Effector memory CD8-positive, alpha-beta T cell (primary cell): ENCODE results near the gene CDX1.

Experiments used
- ATAC-seq: fragments of 150-1000 bp; cut with Tn5 transposase; replicated peaks from 2 replicates; pipeline ENCODE4 v1.10.0; 2021; ENCODE audit warnings: mild to moderate bottlenecking, moderate library complexity
- DNase-seq, 3 experiments: peaks; one replicate each; pipeline ENCODE4 v3.0.0; 2021
- H3K27ac Mint-ChIP-seq, 2 donors: one replicate each; pipeline ENCODE4 v1.8.0; 2022; ENCODE audit warnings: mild to moderate bottlenecking in 2 of 2, mixed read lengths in 2 of 2, moderate library complexity in 2 of 2
- H3K27me3 Mint-ChIP-seq, 2 donors: one replicate each; pipeline ENCODE4 v1.8.0; 2022; ENCODE audit warnings: mixed read lengths in 2 of 2
- H3K36me3 Mint-ChIP-seq: one replicate; pipeline ENCODE4 v1.8.0; 2022; ENCODE audit warnings: mild to moderate bottlenecking, moderate library complexity, mixed read lengths; ENCODE audit not compliant: insufficient read depth
- H3K4me1 Mint-ChIP-seq, 2 donors: one replicate each; pipeline ENCODE4 v1.8.0; 2022; ENCODE audit warnings: low read depth in 2 of 2, mixed read lengths in 2 of 2
- H3K4me3 Mint-ChIP-seq, 2 donors: one replicate each; pipeline ENCODE4 v1.8.0; 2022; ENCODE audit warnings: mild to moderate bottlenecking in 2 of 2, mixed read lengths in 2 of 2, moderate library complexity in 2 of 2
- H3K9me3 Mint-ChIP-seq, 2 donors: one replicate each; pipeline ENCODE4 v1.8.0; 2022; ENCODE audit warnings: mixed read lengths in 2 of 2

CDX1 gene

DNA sequence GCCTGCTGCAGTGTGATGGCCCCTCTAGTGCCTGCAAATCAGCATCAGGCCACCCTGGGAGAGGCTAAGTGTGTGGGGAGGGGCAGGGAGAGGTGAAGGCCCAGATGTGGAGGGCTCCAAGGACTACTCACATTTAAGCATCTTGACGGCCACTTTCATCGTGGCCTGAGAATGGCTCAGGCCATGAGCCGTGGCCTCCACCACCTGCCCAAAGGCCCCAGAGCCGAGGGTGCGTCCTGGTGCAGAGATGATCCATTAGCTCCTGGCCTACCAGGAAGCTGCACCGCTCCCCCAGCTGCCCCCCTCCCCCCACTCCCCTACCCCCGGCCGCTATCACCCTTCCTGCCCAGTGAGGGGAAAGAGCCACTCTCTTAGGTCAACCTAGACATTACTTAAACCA, 42.0 kb upstream of the CDX1 start:
- peak overlapping the region in 1 of 2 donors; percentile 15 for H3K27ac Mint-ChIP-seq
- no peaks in the 10 kb centered on the region for H3K4me1 Mint-ChIP-seq
- H3K27me3 Mint-ChIP-seq = no peaks in the 10 kb centered on the region
- peaks cover 3% of the 10 kb centered on the region for H3K36me3 Mint-ChIP-seq
- ATAC-seq (no peak), DNase-seq (no peak)
- no peaks in the 10 kb centered on the region for H3K9me3 Mint-ChIP-seq
- no peak overlapping the region for H3K4me3 Mint-ChIP-seq

DNA sequence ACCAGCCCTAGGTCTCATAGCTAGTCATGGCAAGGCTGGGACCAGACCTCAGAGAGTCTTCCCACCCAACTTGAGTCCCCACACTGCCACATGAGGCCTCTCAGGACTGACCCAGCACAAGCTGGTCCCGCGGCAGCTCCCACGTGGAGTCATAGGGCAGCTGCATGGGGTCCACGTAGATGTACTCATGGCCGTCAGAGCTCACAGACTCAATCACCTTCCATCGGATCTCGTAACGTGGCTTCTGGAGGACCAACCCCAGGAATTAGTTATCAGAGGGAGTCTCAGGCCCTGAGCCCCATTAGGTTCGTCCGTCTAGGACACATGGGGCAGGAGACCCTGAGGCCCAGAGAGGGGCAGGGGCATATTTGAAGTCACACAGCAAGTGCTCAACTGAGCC, 41.2 kb upstream of the CDX1 start:
- H3K27ac Mint-ChIP-seq = peak overlapping the region in 1 of 2 donors; percentile 15
- H3K36me3 Mint-ChIP-seq = peaks cover 3% of the 10 kb centered on the region
- ATAC-seq = no peak
- H3K4me1 Mint-ChIP-seq = peaks cover 0 to 6% of the 10 kb centered on the region in 2 donors
- H3K9me3 Mint-ChIP-seq = no peaks in the 10 kb centered on the region
- no peaks in the 10 kb centered on the region for H3K27me3 Mint-ChIP-seq
- DNase-seq = no peak
- H3K4me3 Mint-ChIP-seq = no peak overlapping the region

DNA sequence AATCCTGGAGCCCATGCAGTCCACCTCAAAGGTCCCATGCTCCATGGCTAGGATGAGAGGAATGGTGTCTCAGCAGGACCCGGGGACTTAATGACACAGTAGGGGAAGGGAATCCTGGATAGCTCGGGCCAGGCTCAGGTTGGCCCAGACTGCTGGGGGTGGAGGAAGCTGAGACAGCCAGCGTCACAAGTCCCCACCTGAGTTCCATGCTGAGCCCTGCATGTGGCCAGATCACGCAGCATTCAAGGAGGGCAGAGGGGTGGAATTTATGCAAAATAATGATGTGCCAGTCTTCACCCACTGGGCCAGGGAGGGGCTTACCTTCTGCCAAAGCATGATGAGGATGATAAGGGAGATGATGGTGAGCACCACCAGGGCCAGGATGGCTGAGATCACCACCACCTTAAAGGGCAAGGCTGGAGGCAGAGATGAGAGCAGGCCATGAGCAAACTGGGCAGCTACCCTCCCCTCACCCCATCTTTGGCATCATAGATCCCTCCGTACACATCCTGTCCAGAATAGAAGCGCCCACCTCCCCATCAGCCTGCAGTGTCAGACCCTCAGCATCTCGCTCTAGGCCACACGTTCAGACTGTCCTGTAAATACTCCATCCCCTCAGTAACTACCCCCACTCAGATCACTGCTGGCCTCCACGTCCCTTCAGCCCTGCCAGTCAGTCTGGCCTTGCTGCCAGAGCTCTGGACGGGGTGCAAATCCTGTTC, 40.2 kb upstream of the CDX1 start:
- H3K27me3 Mint-ChIP-seq = no peaks in the 10 kb centered on the region
- H3K36me3 Mint-ChIP-seq = peaks cover 3% of the 10 kb centered on the region
- H3K9me3 Mint-ChIP-seq = no peaks in the 10 kb centered on the region
- H3K4me3 Mint-ChIP-seq = no peak overlapping the region
- H3K4me1 Mint-ChIP-seq = peaks cover 0 to 12% of the 10 kb centered on the region in 2 donors
- ATAC-seq (no peak), DNase-seq (no peak)
- peak overlapping the region in 1 of 2 donors; percentile 30 for H3K27ac Mint-ChIP-seq

DNA sequence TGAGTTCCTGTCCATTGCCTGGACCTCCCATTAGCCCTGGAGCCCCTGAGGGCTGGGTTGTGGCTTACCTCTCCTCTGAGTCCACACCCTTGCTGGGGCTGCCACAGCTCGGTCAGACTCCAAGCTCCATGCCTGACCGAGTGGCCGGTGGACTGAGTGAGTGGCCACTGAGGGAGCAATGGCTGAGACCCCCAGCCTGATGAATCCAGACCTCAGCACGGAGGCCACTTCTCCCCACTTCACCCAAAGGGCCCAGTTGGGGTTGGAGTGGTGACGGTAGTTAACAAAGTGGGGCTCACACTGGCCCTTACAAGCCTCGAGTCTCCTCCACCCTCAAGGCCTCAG, 39.7 kb upstream of the CDX1 start:
- peaks cover 3% of the 10 kb centered on the region for H3K36me3 Mint-ChIP-seq
- no peaks in the 10 kb centered on the region for H3K9me3 Mint-ChIP-seq
- H3K4me3 Mint-ChIP-seq = no peak overlapping the region
- ATAC-seq = no peak
- H3K4me1 Mint-ChIP-seq = peaks cover 0 to 13% of the 10 kb centered on the region in 2 donors
- H3K27me3 Mint-ChIP-seq = no peaks in the 10 kb centered on the region
- no peak overlapping the region for H3K27ac Mint-ChIP-seq
- no peak for DNase-seq

DNA sequence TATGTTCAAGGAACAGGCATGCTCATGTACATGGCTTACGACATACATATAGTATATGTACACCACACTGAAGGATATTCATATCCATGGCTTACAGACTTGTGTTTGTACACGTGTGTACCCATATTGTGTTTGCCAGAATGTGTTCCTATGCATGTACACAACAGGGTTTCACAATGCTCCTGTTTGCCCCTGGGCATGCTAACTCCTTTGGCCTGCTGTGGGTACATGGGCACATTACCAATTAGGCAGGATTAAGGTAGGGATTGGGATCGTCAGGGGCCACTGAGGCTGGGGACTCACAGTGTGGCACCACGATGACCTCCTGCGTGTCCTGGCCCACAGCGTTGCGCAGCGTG, 37.1 kb upstream of the CDX1 start:
- Mint-ChIP-seq H3K4me1 (peaks cover 0 to 13% of the 10 kb centered on the region in 2 donors), H3K9me3 (no peaks in the 10 kb centered on the region), H3K36me3 (peaks cover 3% of the 10 kb centered on the region), H3K27me3 (peaks cover 0 to 11% of the 10 kb centered on the region in 2 donors), H3K4me3 (no peak overlapping the region), H3K27ac (no peak overlapping the region)
- ATAC-seq (no peak), DNase-seq (no peak)

DNA sequence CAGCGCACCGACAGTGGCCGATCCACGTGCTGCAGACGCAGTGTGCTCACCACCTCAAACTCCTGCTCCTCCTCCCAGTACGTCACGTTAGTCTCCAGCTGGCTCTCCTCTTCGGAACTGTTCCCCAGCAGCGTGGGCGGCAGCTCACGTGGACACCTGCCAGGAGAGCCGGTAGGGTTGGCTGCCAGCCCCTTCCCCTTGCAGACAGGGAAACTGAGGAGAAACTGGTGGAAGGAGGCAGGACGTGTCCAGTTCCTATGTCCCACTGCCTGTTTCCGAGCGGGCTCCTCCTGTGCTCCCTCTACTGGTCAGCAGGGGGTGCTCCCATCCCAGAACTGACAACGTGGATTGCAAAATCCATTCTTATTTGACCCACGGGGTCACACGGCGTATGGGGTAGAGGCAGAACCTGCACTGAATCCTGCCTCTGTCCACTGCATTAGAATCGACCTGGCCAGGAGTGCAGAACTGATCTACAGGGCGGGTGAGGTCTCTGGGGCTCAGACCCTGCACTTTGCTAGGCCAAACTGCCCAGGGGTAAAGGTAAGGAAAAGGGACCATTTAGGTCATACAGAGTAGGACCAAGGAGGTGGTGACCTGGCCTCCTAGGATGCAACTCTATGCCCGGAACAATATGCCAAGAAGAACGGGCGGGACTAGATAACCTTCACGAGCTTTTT, 36.6 kb upstream of the CDX1 start:
- no peak overlapping the region for H3K4me3 Mint-ChIP-seq
- H3K27ac Mint-ChIP-seq = peak overlapping the region; percentile 9 to 47
- DNase-seq (peak; percentile 25 to 48 (median 32)), ATAC-seq (peak; percentile 61)
- H3K27me3 Mint-ChIP-seq = peaks cover 0 to 15% of the 10 kb centered on the region in 2 donors
- peaks cover 2% of the 10 kb centered on the region for H3K36me3 Mint-ChIP-seq
- H3K4me1 Mint-ChIP-seq = peaks cover 0 to 13% of the 10 kb centered on the region in 2 donors
- no peaks in the 10 kb centered on the region for H3K9me3 Mint-ChIP-seq

DNA sequence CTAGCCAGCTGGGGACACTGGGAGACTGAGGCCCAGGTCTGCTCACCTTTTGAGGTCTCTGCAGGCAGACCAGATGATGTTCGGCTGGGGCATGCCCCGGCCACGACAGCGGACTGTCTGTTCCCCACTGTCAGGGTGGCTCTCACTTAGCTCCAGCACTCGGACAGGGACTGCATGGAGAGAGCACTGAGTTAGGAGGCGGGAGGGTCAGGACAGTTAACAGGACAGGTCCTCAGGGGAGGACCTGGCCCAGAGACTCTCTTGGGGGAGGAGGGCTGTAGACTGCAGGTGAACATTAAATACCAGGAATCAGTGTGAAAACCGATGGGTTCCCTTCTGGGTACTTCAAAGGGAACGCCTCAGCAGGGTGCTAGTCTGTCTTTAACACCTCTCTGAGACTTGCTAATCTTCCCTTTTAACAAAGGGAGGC, 36.1 kb upstream of the CDX1 start:
- Mint-ChIP-seq H3K9me3 (no peaks in the 10 kb centered on the region), H3K4me3 (no peak overlapping the region), H3K27me3 (peaks cover 0 to 20% of the 10 kb centered on the region in 2 donors), H3K4me1 (peaks cover 0 to 13% of the 10 kb centered on the region in 2 donors), H3K27ac (peak overlapping the region in 1 of 2 donors; percentile 9), H3K36me3 (no peaks in the 10 kb centered on the region)
- ATAC-seq (peak; percentile 58), DNase-seq (no peak)

DNA sequence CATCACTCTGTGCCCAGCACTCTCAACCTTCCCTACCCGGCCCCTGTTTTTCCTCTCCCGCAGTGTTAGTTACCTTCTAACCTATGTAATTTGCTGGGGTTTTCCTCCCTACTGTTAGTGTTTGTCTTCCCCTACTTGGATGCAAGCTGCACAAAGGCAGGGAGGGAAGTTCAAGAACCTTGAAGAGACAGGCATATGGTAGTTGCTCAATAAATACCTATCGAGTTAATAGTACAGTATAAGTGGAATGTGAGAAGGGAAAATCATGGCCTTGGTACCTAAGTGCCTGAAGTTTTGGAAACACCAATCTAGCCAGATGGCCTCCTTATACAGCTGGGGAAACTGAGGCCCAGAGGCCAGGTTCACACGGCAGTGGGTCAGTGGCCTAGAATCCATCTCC, 35.1 kb upstream of the CDX1 start:
- Mint-ChIP-seq H3K9me3 (no peaks in the 10 kb centered on the region), H3K4me1 (peaks cover 0 to 13% of the 10 kb centered on the region in 2 donors), H3K27me3 (peaks cover 0 to 23% of the 10 kb centered on the region in 2 donors), H3K27ac (peak overlapping the region in 1 of 2 donors; percentile 7), H3K4me3 (no peak overlapping the region), H3K36me3 (no peaks in the 10 kb centered on the region)
- ATAC-seq (no peak), DNase-seq (no peak)

DNA sequence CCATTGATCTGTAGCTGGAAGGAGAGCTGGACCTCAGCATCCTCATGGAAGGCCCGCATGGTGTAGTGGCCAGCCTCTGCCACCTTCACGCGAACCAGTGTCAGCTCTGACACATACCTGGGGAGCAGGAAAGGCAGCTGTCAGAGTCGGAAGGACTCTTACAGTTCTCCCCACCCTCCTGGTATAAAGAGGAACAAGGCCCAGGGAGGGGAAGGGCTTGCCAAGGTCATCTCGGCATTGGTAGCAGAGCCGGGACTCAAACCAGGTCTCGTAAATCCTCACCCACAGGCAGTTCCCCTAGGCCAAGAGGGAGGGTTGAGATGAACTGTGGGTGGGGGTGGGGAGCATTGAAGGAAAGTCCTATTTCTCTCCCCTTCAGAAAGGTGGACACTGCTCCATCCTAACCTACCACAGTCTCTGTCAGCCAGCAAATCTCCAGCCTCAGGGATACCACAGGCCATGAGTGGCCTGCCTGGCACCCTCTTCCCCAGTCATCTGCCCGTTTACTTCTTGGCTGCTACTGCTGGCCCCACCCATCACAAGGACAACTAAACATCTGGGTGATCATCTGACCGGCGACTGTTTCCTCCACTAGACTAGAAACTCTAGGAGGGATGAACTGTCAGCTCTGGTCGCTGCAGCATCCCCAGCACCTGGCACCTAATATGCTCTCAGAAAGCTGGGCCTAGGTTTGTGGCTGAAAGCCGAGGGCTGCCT, 34.4 kb upstream of the CDX1 start:
- ATAC-seq (no peak), DNase-seq (no peak)
- Mint-ChIP-seq H3K4me3 (no peak overlapping the region), H3K27me3 (peaks cover 0 to 23% of the 10 kb centered on the region in 2 donors), H3K36me3 (no peaks in the 10 kb centered on the region), H3K9me3 (no peaks in the 10 kb centered on the region), H3K27ac (no peak overlapping the region), H3K4me1 (peaks cover 0 to 13% of the 10 kb centered on the region in 2 donors)

DNA sequence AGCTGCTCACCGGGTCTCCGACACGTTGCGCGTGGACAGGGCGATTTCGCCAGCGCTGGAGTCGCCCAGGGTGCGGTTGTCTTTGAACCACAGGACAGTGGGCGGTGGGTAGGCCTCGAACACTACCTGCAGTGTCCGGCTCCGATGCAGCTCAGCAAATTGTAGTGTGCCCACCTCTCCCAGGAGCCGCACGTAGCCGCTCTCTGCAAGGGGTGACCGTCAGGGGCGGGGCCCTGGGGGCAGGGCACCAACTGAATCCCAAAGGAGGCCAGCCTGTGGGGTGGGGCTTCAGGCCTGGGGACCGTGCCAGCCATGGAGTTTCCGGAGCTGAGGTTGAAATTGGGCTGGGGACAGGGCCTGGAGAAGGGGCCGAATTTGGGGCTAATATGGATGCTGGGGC, 33.8 kb upstream of the CDX1 start:
- DNase-seq (no peak), ATAC-seq (no peak)
- peaks cover 0 to 23% of the 10 kb centered on the region in 2 donors for H3K27me3 Mint-ChIP-seq
- no peak overlapping the region for H3K4me3 Mint-ChIP-seq
- no peaks in the 10 kb centered on the region for H3K9me3 Mint-ChIP-seq
- H3K4me1 Mint-ChIP-seq = peaks cover 0 to 13% of the 10 kb centered on the region in 2 donors
- no peak overlapping the region for H3K27ac Mint-ChIP-seq
- no peaks in the 10 kb centered on the region for H3K36me3 Mint-ChIP-seq

DNA sequence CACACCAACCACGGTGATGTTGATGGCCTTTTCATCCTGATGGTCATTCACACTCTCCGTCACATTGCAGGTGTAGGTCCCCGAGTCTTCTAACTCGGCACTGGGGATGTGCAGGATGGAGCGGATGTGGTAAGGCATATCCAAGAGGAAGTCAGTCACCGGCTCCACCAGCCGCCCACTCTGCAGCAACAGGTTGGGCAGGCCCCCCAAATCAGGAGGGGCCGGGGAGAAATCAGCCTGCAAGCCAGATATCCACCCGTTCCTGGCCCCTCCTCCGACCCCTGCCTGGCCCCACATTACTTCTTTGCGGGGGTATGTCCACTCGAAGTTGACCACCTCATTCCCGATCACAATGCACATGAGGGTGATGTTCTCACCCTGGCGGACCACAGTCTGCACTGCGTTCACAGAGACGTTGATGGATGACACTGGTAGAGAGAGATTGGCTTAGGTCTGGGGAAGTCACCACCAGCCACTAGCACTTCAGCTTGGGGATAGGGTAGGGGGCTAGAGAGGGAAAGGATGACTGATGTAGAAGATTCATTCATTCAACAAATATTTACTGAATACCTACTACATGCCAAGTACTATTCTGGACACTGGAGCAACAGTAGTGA, 32.9 kb upstream of the CDX1 start:
- Mint-ChIP-seq H3K27me3 (peaks cover 0 to 28% of the 10 kb centered on the region in 2 donors), H3K4me1 (peaks cover 0 to 13% of the 10 kb centered on the region in 2 donors), H3K27ac (no peak overlapping the region), H3K9me3 (no peaks in the 10 kb centered on the region), H3K4me3 (no peak overlapping the region), H3K36me3 (no peaks in the 10 kb centered on the region)
- no peak for ATAC-seq
- DNase-seq = no peak

DNA sequence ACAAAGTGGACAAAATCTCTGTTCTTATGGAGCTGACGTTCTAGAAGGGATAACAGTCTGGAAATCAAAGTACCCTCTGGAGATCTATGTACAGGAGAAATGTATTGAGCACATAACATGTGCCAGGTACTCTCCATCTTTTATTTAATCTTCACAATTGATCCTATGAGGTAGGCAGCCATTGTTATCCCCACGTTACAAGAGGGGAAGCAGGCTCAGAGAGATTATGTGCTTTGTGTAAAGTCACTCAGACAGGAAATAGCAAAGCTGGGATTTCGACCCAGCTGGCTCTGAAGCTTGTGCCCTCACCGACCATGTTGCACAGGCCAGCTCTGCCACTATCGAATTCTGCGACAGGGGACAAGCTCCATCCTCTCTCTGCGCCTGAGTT, 32.4 kb upstream of the CDX1 start:
- H3K27me3 Mint-ChIP-seq = peaks cover 0 to 34% of the 10 kb centered on the region in 2 donors
- peaks cover 0 to 13% of the 10 kb centered on the region in 2 donors for H3K4me1 Mint-ChIP-seq
- ATAC-seq (no peak), DNase-seq (no peak)
- no peaks in the 10 kb centered on the region for H3K9me3 Mint-ChIP-seq
- no peak overlapping the region for H3K4me3 Mint-ChIP-seq
- no peak overlapping the region for H3K27ac Mint-ChIP-seq
- no peaks in the 10 kb centered on the region for H3K36me3 Mint-ChIP-seq

DNA sequence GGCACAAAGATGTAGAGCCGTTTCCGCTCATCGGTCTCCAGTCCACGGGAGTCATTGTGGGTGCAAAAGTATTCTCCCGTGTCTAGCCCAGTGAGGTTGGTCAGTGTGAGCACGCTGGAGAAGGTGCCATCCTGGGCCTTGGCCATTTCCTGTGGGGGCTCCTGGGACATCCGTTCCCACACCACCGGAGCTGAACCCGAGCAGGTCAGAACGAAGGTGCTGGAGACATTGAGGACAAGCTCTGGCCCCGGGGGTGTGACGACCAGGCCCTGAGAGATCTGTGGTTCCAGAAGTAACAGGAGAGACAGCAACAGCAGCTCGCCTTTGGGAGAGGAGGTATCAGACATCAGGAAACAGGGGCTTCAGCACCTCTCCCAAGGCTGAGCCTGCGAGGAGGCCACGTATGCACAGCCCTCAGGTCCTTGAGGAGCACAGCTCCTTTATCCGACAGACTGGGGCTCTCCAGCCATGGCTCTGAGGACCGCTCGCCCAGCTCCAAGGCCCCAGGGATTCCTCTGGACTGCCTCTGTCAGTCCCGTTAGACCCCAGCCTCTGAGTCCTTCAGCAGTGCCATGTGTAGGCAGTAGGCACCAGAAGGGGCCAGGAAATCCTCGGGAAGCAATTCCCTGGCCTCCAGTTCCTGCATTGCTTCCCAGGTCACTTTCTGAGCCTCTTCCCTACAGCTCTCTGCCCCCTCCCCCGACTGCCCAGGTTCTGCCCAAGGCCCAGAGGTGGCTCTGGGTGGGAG, 30.8 kb upstream of the CDX1 start:
- Mint-ChIP-seq H3K27me3 (peaks cover 0 to 35% of the 10 kb centered on the region in 2 donors), H3K9me3 (no peaks in the 10 kb centered on the region), H3K36me3 (no peaks in the 10 kb centered on the region), H3K27ac (no peak overlapping the region), H3K4me3 (no peak overlapping the region), H3K4me1 (peaks cover 0 to 4% of the 10 kb centered on the region in 2 donors)
- ATAC-seq (no peak), DNase-seq (no peak)
